Measurements from ENCODE around the gene EPB41L4A.

- TF ChIP-seq CTCF (IDR thresholded peaks at IDR 0.05; ENCODE audit: insufficient read depth, low read length) (no peak), POLR2AphosphoS5 (IDR thresholded peaks at IDR 0.05; ENCODE audit: low read depth) (no peak), GABPA (IDR thresholded peaks at IDR 0.05; ENCODE audit: low read depth) (no peak), SPI1 (IDR thresholded peaks at IDR 0.05; ENCODE audit: borderline replicate concordance, low read depth) (no peak), REST (IDR thresholded peaks at IDR 0.05; ENCODE audit: insufficient replicate concordance, low read depth) (no peak)
These were observed 173.4 kb downstream of the EPB41L4A start for GRCh38 chr5:112245656-112246055.

All from HL-60 (cell line).